Thoracic aorta (tissue), 2 donors: ENCODE results near the gene ZNF275. TPM values are rescaled to one million over a fixed set of nuclear protein-coding genes. Genes with fewer than 3 reads are reported as not detected.

Experiments
- ATAC-seq: fragments of 150-250 bp; one replicate; pipeline ENCODE4 v1.8.0; 2017; ENCODE audit warnings: low read depth; ENCODE audit not compliant: insufficient number of reproducible peaks, low FRiP score
- DNase-seq: peaks from one replicate; pipeline ENCODE4 v3.0.0-alpha.2; 2020; ENCODE audit warnings: low spot score
- H3K27ac ChIP-seq, 2 donors: fragments of 200-600 bp; sonication (generic); 1 replicate in 1 of 2; 2 replicates in 1 of 2; pipeline ENCODE4 v1.5.1; 2016; ENCODE audit warnings: mild to moderate bottlenecking in 2 of 2, moderate library complexity in 2 of 2
- H3K27me3 ChIP-seq: fragments of 200-600 bp; sonication (generic); replicated peaks from 2 replicates; pipeline ENCODE4 v1.6.0; 2016; ENCODE audit warnings: mild to moderate bottlenecking; ENCODE audit not compliant: insufficient read depth
- H3K36me3 ChIP-seq: fragments of 200-600 bp; sonication (generic); one replicate; pipeline ENCODE4 v1.5.1; 2016
- H3K4me1 ChIP-seq, 2 donors: fragments of 200-600 bp; sonication (generic); 1 replicate in 1 of 2; 2 replicates in 1 of 2; pipeline versions ENCODE4 v1.5.1 to v1.6.0; 2016; ENCODE audit warnings: low read depth in 2 of 2, mild to moderate bottlenecking in 1 of 2; ENCODE audit not compliant: control insufficient read depth in 1 of 2
- H3K4me3 ChIP-seq: fragments of 200-600 bp; sonication (generic); 2 replicates; pipeline ENCODE4 v1.5.1; 2016; ENCODE audit warnings: mild to moderate bottlenecking
- H3K9me3 ChIP-seq: fragments of 200-600 bp; sonication (generic); 2 replicates; pipeline ENCODE4 v1.5.1; 2016
- total RNA-seq, 2 donors: library from RNA; depleted of rRNA; stranded (reverse); fragments of >200 nt; gene quantifications; one replicate each; pipeline versions ENCODE4 v1.1.0 to v1.2.3, GENCODE V29; 2016
- TF ChIP-seq, protein P1 (sequence below): fragments of 200-600 bp; sonication (generic); IDR thresholded peaks from one replicate; pipeline ENCODE4 v1.5.1; 2019; ENCODE audit warnings: antibody characterized with exemption

Gene ZNF275
- total RNA-seq, 2 donors from 2014 or later = 14.5 to 17.1 TPM

- H3K4me3 ChIP-seq = no peak overlapping the region
- no peaks in the 10 kb centered on the region for H3K27me3 ChIP-seq
- no peaks in the 10 kb centered on the region for H3K9me3 ChIP-seq
- H3K27ac ChIP-seq = no peak overlapping the region
- no peak for DNase-seq
- H3K4me1 ChIP-seq = no peaks in the 10 kb centered on the region
- no peaks in the 10 kb centered on the region for H3K36me3 ChIP-seq
- TF ChIP-seq, protein P1, sequence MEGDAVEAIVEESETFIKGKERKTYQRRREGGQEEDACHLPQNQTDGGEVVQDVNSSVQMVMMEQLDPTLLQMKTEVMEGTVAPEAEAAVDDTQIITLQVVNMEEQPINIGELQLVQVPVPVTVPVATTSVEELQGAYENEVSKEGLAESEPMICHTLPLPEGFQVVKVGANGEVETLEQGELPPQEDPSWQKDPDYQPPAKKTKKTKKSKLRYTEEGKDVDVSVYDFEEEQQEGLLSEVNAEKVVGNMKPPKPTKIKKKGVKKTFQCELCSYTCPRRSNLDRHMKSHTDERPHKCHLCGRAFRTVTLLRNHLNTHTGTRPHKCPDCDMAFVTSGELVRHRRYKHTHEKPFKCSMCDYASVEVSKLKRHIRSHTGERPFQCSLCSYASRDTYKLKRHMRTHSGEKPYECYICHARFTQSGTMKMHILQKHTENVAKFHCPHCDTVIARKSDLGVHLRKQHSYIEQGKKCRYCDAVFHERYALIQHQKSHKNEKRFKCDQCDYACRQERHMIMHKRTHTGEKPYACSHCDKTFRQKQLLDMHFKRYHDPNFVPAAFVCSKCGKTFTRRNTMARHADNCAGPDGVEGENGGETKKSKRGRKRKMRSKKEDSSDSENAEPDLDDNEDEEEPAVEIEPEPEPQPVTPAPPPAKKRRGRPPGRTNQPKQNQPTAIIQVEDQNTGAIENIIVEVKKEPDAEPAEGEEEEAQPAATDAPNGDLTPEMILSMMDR = no peak
- no peak for ATAC-seq
Measured at GRCh38 chrX:153379508-153379907, 45.6 kb downstream of the ZNF275 start.

- Histone ChIP-seq H3K36me3 (no peaks in the 10 kb centered on the region), H3K4me1 (no peaks in the 10 kb centered on the region), H3K27ac (no peak overlapping the region), H3K4me3 (no peak overlapping the region), H3K9me3 (no peaks in the 10 kb centered on the region), H3K27me3 (no peaks in the 10 kb centered on the region)
- no peak for ATAC-seq
- TF ChIP-seq, protein P1 = no peak
- no peak for DNase-seq
Measured at GRCh38 chrX:153379971-153380581, 46.1 kb downstream of the ZNF275 start.

DNA sequence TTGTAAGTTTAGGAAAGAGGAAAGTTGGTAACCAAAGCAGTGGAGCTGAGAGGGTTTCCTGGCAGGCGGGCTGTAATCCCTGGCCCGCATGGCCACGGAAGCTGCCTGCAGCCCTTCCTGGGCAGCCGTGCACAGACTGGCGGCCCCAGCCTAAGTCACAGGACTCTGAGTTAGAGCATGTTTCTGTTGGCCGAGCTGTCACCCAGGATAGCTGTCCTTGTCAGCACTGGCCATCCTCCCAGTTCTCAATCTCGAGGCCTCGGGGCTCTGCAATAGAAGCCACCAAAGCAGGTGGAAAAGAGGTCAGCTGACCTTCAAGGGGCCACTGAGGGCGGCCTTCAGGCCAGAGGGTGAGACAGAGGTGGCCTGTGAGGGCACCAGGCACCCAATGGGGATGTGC, 46.7 kb downstream of the ZNF275 start:
- Histone ChIP-seq H3K36me3 (no peaks in the 10 kb centered on the region), H3K4me1 (no peaks in the 10 kb centered on the region), H3K9me3 (no peaks in the 10 kb centered on the region), H3K27ac (no peak overlapping the region), H3K4me3 (no peak overlapping the region), H3K27me3 (no peaks in the 10 kb centered on the region)
- ATAC-seq = no peak
- DNase-seq = no peak
- TF ChIP-seq, protein P1 = no peak

DNA sequence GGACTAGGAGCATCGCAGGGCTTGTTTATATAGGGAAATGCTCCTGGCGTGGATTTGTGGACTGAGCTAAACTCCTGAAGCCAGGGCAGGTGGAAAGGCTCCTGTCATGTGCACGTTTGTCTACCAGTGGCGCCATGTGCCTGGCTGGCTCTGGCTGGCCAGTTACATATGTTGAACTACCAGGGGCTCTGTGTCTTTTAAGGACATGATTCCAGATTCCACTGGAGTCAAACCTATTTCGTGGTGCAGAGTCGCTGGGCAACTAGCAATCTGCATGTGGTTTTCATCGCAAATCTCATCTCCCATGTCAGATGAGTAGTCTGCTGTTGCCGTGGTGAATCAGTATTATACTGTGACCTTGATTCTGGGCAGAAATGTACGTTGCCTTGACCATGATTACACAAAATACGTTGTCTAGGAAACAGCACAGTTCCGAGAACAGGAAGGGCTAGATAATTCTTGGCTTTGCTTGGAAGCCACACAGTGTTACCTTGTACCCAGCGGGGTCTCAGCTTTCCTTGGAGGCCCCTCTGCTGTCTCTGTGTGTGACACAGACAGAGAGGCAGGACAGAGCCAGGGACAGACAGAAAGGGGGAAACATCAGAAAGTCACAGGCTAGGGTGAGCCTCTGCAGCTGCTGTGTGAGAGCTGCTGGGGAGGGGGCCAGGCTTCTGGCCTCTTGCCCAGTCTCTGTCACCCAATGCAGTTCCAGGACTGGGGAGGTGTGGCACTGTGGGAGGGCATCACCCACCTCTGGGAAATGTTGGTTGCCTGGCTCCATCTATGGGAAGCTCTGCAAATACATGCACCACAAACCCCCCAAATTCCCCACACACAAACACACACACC, 48.0 kb downstream of the ZNF275 start:
- Histone ChIP-seq H3K27ac (no peak overlapping the region), H3K4me1 (no peaks in the 10 kb centered on the region), H3K4me3 (no peak overlapping the region), H3K9me3 (no peaks in the 10 kb centered on the region), H3K27me3 (no peaks in the 10 kb centered on the region), H3K36me3 (no peaks in the 10 kb centered on the region)
- ATAC-seq (no peak), DNase-seq (no peak)
- TF ChIP-seq, protein P1 = no peak

DNA sequence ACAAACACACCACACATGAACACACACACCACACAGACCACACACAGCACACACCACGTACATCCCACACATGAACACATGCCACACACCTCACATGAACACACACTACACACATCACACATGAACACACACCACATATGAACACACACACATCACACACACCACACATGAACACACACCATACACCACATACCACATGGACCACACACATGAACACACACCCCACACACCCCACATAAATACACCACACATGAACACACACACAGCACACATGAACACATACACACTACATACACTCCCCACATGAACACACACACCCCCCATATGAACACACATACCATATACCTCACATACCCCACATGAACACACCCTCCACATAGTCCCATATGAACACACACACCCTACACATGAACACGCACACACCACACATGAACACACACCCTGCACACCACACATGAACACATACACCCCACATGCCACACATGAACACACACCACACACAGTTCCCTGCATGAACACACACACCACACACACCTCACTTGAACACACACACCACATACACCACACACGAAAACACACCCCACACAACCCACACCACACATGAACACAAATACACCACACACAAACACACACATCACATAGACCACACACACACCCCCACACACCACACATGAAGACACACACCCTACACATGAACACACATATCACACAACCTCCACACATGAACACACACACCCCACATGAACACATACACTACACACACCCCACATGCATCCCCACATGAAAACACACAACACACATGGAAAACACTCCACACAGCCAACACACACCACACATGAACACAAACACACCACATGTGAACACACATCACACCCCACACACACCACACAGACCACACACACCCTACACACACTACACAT, 48.9 kb downstream of the ZNF275 start:
- no peaks in the 10 kb centered on the region for H3K36me3 ChIP-seq
- H3K9me3 ChIP-seq = no peaks in the 10 kb centered on the region
- no peak overlapping the region for H3K27ac ChIP-seq
- TF ChIP-seq, protein P1 = no peak
- H3K27me3 ChIP-seq = no peaks in the 10 kb centered on the region
- ATAC-seq = no peak
- no peaks in the 10 kb centered on the region for H3K4me1 ChIP-seq
- no peak for DNase-seq
- no peak overlapping the region for H3K4me3 ChIP-seq
